Measurements from ENCODE around the gene CDC42BPG.
A peak's percentile ranks its signal among the peaks of the same experiment; 100 is the strongest.

The CDC42BPG gene

DNA sequence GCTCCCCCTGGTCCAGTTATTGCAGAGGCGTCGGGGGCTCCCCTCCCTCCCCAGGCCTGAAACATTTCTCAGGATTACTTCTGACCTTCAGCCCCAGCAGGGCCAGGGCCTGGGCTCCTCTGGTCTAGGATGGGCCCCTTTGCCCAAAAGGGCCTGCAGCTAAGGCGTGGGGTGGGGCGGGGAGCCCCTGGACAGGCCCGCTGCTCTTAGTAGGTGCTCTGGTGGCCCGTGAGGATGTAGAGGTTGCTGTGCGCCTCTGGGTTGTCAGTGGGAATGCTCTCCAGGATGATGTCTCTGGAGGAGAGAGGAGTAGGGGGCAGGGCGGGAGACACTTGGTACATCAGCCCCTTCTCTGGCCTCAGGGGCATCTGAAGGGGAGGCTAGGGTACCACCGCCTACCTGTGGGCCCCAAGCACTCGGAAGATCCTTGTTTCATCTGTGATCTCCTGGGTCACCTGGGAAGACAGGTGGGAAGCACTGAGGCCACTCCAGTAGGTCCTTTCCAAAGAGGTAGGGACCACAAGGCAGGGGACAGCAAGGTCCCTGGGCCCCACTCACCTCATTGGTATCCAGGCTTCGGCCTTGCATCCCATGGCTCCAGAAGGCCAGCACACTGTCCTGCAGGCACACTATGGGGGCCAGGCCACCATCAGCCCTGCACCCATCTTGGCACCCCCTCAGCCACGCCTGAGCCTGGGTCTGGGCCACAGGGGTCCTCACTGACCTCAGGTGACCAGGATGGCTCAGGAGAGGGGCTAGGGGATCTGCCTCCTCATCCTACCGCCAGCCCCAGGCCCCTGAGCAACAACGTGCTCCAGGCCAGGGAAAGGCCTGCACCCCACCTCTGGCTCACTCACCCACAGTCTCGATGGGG is 54.9 kb downstream of the CDC42BPG start:
- Mint-ChIP-seq H3K4me1 (peaks cover 13% of the 10 kb centered on the region), H3K9me3 (no peaks in the 10 kb centered on the region), H3K4me3 (no peak overlapping the region), H3K27ac (no peak overlapping the region), H3K36me3 (ENCODE audit: low read depth) (no peaks in the 10 kb centered on the region), H3K27me3 (ENCODE audit: low read depth, poor library complexity) (no peaks in the 10 kb centered on the region)
- no peak for DNase-seq
- TF ChIP-seq, protein P1, sequence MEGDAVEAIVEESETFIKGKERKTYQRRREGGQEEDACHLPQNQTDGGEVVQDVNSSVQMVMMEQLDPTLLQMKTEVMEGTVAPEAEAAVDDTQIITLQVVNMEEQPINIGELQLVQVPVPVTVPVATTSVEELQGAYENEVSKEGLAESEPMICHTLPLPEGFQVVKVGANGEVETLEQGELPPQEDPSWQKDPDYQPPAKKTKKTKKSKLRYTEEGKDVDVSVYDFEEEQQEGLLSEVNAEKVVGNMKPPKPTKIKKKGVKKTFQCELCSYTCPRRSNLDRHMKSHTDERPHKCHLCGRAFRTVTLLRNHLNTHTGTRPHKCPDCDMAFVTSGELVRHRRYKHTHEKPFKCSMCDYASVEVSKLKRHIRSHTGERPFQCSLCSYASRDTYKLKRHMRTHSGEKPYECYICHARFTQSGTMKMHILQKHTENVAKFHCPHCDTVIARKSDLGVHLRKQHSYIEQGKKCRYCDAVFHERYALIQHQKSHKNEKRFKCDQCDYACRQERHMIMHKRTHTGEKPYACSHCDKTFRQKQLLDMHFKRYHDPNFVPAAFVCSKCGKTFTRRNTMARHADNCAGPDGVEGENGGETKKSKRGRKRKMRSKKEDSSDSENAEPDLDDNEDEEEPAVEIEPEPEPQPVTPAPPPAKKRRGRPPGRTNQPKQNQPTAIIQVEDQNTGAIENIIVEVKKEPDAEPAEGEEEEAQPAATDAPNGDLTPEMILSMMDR (IDR thresholded peaks at IDR 0.05), result no peak

DNA sequence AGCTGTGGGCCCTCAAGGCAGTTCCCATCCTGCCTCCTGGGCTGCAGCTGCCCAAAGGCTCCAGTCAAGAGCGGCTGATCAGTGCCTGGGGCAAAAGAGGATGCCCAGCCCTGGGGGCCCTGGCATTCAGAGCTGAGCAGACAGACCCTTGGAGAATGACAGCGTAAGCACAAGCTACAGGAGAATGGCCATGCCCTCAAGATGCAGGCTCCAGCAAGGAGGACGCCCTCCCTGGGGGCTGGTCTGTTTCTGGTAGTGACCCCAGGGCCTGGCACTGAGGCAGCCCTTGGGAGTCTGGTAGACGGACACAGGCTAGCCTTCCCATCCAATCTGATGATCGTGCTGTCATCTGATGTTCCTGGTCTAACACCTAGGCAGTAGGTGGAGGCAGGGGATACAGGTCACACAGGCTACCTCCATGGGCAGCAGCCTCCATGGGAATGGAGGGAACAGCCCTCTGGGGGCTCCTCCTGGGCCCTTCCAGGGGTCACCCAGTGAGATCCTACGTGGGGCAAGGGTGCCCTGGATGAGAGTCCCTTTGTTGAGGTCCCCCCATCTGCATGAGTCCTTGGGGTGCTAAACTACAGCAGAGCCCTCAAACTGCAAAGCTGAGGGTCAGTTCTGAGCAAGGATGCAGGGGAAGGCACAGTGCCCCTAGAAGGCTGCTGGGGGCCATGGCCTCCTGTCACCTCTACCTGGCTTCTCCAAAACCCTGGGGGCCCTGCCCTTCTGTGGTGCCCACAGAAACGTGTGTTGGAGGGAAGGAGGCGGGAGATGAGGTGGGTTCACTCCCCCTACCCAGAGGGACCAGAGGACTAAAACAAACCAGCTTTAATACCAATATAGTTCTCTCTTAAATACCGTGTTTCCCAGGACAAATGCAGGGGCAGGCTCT is 55.9 kb downstream of the CDC42BPG start:
- no peak overlapping the region for H3K27ac Mint-ChIP-seq
- H3K36me3 Mint-ChIP-seq (ENCODE audit: low read depth), result no peaks in the 10 kb centered on the region
- H3K4me1 Mint-ChIP-seq, result peaks cover 4% of the 10 kb centered on the region
- no peak overlapping the region for H3K4me3 Mint-ChIP-seq
- H3K27me3 Mint-ChIP-seq (ENCODE audit: low read depth, poor library complexity), result no peaks in the 10 kb centered on the region
- no peak for DNase-seq
- TF ChIP-seq, protein P1 (IDR thresholded peaks at IDR 0.05), result no peak
- no peaks in the 10 kb centered on the region for H3K9me3 Mint-ChIP-seq

DNA sequence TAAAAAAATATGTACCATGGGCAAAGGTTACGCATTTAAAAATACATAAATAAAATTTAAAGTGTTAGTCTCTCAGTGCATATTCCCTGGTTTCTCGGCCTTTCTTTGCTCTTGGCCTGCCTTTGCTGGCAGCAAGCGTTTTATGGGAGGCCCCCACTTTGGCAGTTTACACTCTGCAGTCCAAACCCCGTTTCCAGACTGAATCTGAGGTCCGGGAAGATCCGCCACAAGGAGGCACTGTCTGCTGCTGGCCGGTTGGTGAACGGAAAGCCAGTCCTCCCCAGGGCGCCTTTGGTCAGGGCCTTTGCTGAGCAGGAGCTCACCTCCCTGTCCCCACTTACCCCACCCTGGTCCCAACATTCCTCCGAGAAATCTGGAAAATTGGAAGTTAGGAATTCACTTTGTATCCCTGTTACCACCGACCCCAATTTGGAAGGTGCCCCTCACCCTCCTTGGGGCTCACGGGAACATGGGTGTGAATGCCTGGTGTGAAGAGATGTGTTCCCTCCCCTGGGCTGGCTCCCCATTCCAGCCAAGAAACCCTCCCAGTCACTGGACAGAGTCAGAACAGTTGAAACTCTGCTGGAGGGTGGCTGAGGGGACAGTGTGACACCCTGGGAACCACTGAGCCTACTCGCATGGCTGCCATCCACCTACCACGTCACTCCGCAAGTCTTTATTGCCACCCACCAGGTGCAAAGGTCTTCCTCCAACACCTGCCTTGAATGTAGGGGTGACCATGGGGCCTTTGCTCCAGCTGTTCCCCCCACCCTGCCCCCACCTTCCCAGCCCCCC is 56.7 kb downstream of the CDC42BPG start:
- Mint-ChIP-seq H3K36me3 (ENCODE audit: low read depth) (no peaks in the 10 kb centered on the region), H3K27ac (no peak overlapping the region), H3K4me3 (no peak overlapping the region), H3K4me1 (no peaks in the 10 kb centered on the region), H3K9me3 (no peaks in the 10 kb centered on the region), H3K27me3 (ENCODE audit: low read depth, poor library complexity) (no peaks in the 10 kb centered on the region)
- TF ChIP-seq, protein P1 (IDR thresholded peaks at IDR 0.05), result peak; percentile 63
- DNase-seq, result peak; percentile 76

DNA sequence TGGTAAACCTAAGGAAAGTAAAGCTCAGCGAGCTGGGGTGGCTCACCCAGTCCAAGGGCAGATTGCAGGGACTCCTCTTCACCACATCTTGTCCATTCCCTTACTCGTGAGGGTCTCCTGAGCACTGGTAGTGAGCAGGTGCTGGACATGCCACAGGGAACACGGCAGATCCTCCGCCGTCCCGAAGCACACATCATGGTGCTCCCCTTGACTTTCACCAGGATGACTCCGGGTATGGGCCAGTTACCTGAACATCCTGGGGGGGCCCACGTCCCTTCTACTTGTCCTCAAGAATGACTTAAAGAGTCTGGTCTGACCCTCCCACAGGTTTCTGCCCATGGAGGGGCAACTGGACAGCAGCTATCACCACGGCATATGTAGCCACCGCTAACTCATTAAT is 58.1 kb downstream of the CDC42BPG start:
- Mint-ChIP-seq H3K36me3 (ENCODE audit: low read depth) (no peaks in the 10 kb centered on the region), H3K27ac (no peak overlapping the region), H3K4me1 (no peaks in the 10 kb centered on the region), H3K27me3 (ENCODE audit: low read depth, poor library complexity) (no peaks in the 10 kb centered on the region), H3K4me3 (no peak overlapping the region), H3K9me3 (no peaks in the 10 kb centered on the region)
- TF ChIP-seq, protein P1 (IDR thresholded peaks at IDR 0.05), result no peak
- DNase-seq, result no peak

DNA sequence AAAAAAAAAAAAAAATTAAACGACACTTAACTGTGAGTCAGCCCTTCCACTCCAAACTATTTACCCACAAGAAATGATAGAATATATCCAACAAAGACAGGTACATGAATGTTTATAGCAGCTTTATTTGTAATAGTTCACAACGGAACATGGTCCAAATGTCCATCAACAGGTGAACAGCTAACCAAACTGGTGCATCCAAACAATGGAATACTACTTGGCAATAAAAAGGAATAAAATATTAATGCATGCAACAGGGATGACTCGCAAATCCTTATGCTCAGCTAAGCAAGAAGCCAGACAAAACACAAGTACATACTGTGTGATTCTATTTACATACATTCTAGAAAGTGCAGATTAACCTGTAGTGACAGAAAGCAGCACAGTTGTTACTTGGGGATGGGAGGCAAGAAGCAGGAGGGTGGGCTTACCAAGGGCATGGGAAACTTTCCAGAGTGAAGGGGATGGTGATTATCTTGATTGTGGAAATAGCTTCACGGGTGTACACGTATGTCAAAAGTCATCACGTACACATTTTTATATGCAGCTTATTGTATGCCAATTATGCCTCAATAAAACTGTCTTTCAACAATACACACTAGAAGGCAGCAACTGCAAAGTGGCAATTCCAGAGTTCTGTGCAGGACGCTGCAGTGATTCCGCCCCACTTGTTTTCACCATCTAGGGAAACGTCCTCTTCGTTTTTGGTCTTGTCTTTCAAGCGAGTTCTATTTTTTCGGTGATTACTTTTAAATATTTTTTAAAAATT is 59.5 kb downstream of the CDC42BPG start:
- Mint-ChIP-seq H3K27me3 (ENCODE audit: low read depth, poor library complexity) (no peaks in the 10 kb centered on the region), H3K4me3 (no peak overlapping the region), H3K4me1 (peaks cover under 1% of the 10 kb centered on the region), H3K27ac (no peak overlapping the region), H3K9me3 (no peaks in the 10 kb centered on the region), H3K36me3 (ENCODE audit: low read depth) (no peaks in the 10 kb centered on the region)
- TF ChIP-seq, protein P1 (IDR thresholded peaks at IDR 0.05), result no peak
- no peak for DNase-seq

All from nephron progenitor cell (in vitro differentiated cells).